K562 (cell line): ENCODE data around the gene TALDO1. TPM values are rescaled to one million over a fixed set of nuclear protein-coding genes. Genes with fewer than 3 reads are reported as not detected.
A peak's percentile ranks its signal among the peaks of the same experiment; 100 is the strongest.

Source experiments
- BCLAF1 ChIP-seq, 2 experiments: fragments of 450-650 bp in 1 of 2; IDR thresholded peaks; 2 replicates each; pipeline ENCODE4 v1.6.1; 2011 to 2017; ENCODE audit warnings: low read depth in 2 of 2, antibody characterized with exemption in 1 of 2, borderline replicate concordance in 1 of 2, low read length in 1 of 2, mild to moderate bottlenecking in 1 of 2, mixed read lengths in 1 of 2; ENCODE audit not compliant: control insufficient read depth in 1 of 2
- CHD2 ChIP-seq: IDR thresholded peaks from 2 replicates; pipeline ENCODE4 v1.6.1; 2011; ENCODE audit warnings: low read depth, low read length
- CHD7 ChIP-seq: fragments of 200-600 bp; sonication (generic); IDR thresholded peaks from one replicate; pipeline ENCODE4 v1.6.1; 2012; ENCODE audit warnings: mild to moderate bottlenecking, low read depth, low read length, inconsistent platforms
- E2F1 ChIP-seq: sonication (generic); formaldehyde crosslinking; IDR thresholded peaks from 2 replicates; pipeline ENCODE4 v1.8.1; 2023; ENCODE audit warnings: mild to moderate bottlenecking, missing genetic modification reagents, moderate library complexity
- ESRRA ChIP-seq: fragments of 450-650 bp; IDR thresholded peaks from 2 replicates; pipeline ENCODE4 v1.6.1; 2014; ENCODE audit warnings: low read depth, mild to moderate bottlenecking, moderate library complexity, borderline replicate concordance
- MYNN ChIP-seq, 2 experiments: sonication (generic); formaldehyde crosslinking in 1 of 2; IDR thresholded peaks; 2 replicates each; pipeline versions ENCODE4 v1.5.0 to v1.6.1; 2016 to 2020; ENCODE audit warnings: antibody characterized with exemption in 1 of 2, missing genetic modification reagents in 1 of 2
- POLR2B ChIP-seq: fragments of 450-650 bp; IDR thresholded peaks from 2 replicates; pipeline ENCODE4 v1.6.1; 2018; ENCODE audit warnings: low read depth; ENCODE audit not compliant: partially characterized antibody
- RBFOX2 ChIP-seq: fragments of 200-400 bp; formaldehyde crosslinking; IDR thresholded peaks from 2 replicates; pipeline ENCODE4 v1.6.1; 2017; ENCODE audit warnings: low read depth, mild to moderate bottlenecking, low read length, moderate library complexity
- RBM39 ChIP-seq: fragments of 200-400 bp; formaldehyde crosslinking; optimal IDR thresholded peaks from 2 replicates; pipeline ENCODE3; 2018; ENCODE audit warnings: low read depth, low read length
- RFX7 ChIP-seq: fragments of 250-450 bp; sonication (Bioruptor Pico); IDR thresholded peaks from 2 replicates; pipeline ENCODE4 v1.5.1; 2021; ENCODE audit warnings: mild to moderate bottlenecking
- ZNF121 ChIP-seq: sonication (generic); formaldehyde crosslinking; conservative IDR thresholded peaks from 2 replicates; pipeline ENCODE4 v1.8.0; 2022; ENCODE audit warnings: missing genetic modification reagents
- polyA plus RNA-seq, 8 experiments: library from polyadenylated mRNA; depleted of rRNA in 4 of 8; stranded (reverse) in 5 of 8; unstranded in 3 of 8; fragments of >200 nt; fragmentation: Nextera tagmentation in 2 of 8; fragmentation: Illumina TruSeq in 1 of 8; extraction: Ambion mirVana in 2 of 8; extraction: Trizol in 1 of 8; gene quantifications; 2 replicates each; pipeline versions ENCODE4 v1.2.1 to v1.2.3, GENCODE V29; 2011 to 2014; ENCODE audit warnings: inconsistent platforms in 1 of 8, missing spikeins in 1 of 8
- total RNA-seq, 7 experiments: library from RNA; depleted of rRNA in 6 of 7; stranded (reverse); fragments of >200 nt in 6 of 7; fragmentation: Illumina TruSeq in 2 of 7; extraction: Trizol in 2 of 7; gene quantifications; 2 replicates each; pipeline versions ENCODE4 v1.2.1 to v1.2.3, GENCODE V29; 2011 to 2021; ENCODE audit warnings: low replicate concordance in 1 of 7

Gene TALDO1
- total and polyA plus RNA-seq, 9 of the 15 experiments (the other 6 are each of a cell fraction or from before 2014, with no cell fraction given), result 260 to 541 (median 441) TPM

- no peak for TF ChIP-seq CHD7
- peak; percentile 43 for TF ChIP-seq RBFOX2
- no peak for TF ChIP-seq ZNF121 (CRISPR knock-in tag)
- no peak for TF ChIP-seq RFX7 (CRISPR knock-in tag)
- 0 out of 2 replicates have a peak, but pooled peaks have one; percentile 47 for TF ChIP-seq CHD2
- TF ChIP-seq ESRRA, result no peak
- no peak for TF ChIP-seq RBM39
- TF ChIP-seq BCLAF1 (IDR thresholded peaks at IDR 0.05; ENCODE audit: borderline replicate concordance in 1 of 2, control insufficient read depth in 1 of 2, low read depth in 2 of 2, low read length in 1 of 2), result no peak
- peak; percentile 69 for TF ChIP-seq MYNN (IDR thresholded peaks at IDR 0.05)
- TF ChIP-seq MYNN (CRISPR knock-in tag; IDR thresholded peaks at IDR 0.05), result no peak
- peak; percentile 60 for TF ChIP-seq POLR2B
- TF ChIP-seq E2F1 (CRISPR knock-in tag), result no peak
- TF ChIP-seq, all 486 proteins: peak for 11
Observed at GRCh38 chr11:764322-765024, 17.2 kb downstream of the TALDO1 start (continued).
